Measurements from ENCODE around the gene XPOT. TPM values are rescaled to one million over a fixed set of nuclear protein-coding genes. Genes with fewer than 3 reads are reported as not detected.
"Not testable (repeated sequence)": the region's sequence is repeated elsewhere in the genome, so short reads cannot be mapped to it uniquely, and the experiment has no call there.

XPOT gene, protein sequence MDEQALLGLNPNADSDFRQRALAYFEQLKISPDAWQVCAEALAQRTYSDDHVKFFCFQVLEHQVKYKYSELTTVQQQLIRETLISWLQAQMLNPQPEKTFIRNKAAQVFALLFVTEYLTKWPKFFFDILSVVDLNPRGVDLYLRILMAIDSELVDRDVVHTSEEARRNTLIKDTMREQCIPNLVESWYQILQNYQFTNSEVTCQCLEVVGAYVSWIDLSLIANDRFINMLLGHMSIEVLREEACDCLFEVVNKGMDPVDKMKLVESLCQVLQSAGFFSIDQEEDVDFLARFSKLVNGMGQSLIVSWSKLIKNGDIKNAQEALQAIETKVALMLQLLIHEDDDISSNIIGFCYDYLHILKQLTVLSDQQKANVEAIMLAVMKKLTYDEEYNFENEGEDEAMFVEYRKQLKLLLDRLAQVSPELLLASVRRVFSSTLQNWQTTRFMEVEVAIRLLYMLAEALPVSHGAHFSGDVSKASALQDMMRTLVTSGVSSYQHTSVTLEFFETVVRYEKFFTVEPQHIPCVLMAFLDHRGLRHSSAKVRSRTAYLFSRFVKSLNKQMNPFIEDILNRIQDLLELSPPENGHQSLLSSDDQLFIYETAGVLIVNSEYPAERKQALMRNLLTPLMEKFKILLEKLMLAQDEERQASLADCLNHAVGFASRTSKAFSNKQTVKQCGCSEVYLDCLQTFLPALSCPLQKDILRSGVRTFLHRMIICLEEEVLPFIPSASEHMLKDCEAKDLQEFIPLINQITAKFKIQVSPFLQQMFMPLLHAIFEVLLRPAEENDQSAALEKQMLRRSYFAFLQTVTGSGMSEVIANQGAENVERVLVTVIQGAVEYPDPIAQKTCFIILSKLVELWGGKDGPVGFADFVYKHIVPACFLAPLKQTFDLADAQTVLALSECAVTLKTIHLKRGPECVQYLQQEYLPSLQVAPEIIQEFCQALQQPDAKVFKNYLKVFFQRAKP
- total RNA-seq (2021; ENCODE audit: unreplicated experiment) (155 TPM), Bru-seq, nascent RNA (percentile 94 among the genes with signal in this experiment), BruChase-seq, experiment 1, labeled RNA remaining after a 2-hour chase (percentile 94 among the genes with signal in this experiment), BruChase-seq, experiment 2, labeled RNA remaining after a 6-hour chase (percentile 97 among the genes with signal in this experiment)
- polyA plus RNA-seq (2012; ENCODE audit: insufficient read length), result 69.3 TPM
- long read RNA-seq, full-length matches to known transcripts, result 399 of 680 reads
- long read RNA-seq, partial matches to known transcripts, result 26 of 680 reads
- long read RNA-seq, other reads (novel, unspliced or antisense), result 255 of 680 reads

GRCh38 chr12:64403707-64404469, at the start of gene XPOT:
TSS of gene XPOT (plus strand) at chr12:64404392. CDS start at chr12:64410036, 5,644 bp downstream.
- intact Hi-C loops (cut with micrococcal nuclease; ENCODE audit: unreplicated experiment), result no loop called here
- Histone ChIP-seq H3K4me1 (ENCODE audit: control insufficient read depth, insufficient read depth, low read length) (peaks cover 7% of the 10 kb centered on the region; the same call in 1 of the 2 replicates), H3K36me3 (ENCODE audit: control insufficient read depth, insufficient read depth, low read length) (peaks cover 2% of the 10 kb centered on the region; the same call in 1 of the 2 replicates), H3K27ac (ENCODE audit: low read length) (peak within 1 kb of the TSS; percentile 98), H3K9me3 (ENCODE audit: control insufficient read depth, insufficient read depth, low read depth, low read length) (no peaks in the 10 kb centered on the region), H3K4me3 (ENCODE audit: low read depth in 2 of 2, low read length in 2 of 2) (peak within 1 kb of the TSS; percentile 89 to 97), H3K27me3 (ENCODE audit: control insufficient read depth, insufficient read depth, low read length) (no peaks in the 10 kb centered on the region)
- ATAC-seq, result peak; percentile 97
- BruUV-seq (replicated peaks), result TSS peak; percentile 98
- peak; percentile 82 for DNase-seq (ENCODE audit: low read depth, low spot score)
- ChIA-PET POLR2A (interaction anchor here (0.5 to 0.7 kb wide), 3 partner anchors 11 to 1755 kb away, joined by 3 to 12 read pairs (median 4); no protein-coding TSS in a partner anchor), CTCF (no interaction called here)
- in situ Hi-C loops (cut with HindIII; ENCODE audit: low pct_unique_long_range_greater_than_20kb, low sequenced_read_pairs), result no loop called here
- TF ChIP-seq TCF7L2 (IDR thresholded peaks at IDR 0.05; ENCODE audit: low read depth, low read length), result no peak
- TF ChIP-seq, protein P1, sequence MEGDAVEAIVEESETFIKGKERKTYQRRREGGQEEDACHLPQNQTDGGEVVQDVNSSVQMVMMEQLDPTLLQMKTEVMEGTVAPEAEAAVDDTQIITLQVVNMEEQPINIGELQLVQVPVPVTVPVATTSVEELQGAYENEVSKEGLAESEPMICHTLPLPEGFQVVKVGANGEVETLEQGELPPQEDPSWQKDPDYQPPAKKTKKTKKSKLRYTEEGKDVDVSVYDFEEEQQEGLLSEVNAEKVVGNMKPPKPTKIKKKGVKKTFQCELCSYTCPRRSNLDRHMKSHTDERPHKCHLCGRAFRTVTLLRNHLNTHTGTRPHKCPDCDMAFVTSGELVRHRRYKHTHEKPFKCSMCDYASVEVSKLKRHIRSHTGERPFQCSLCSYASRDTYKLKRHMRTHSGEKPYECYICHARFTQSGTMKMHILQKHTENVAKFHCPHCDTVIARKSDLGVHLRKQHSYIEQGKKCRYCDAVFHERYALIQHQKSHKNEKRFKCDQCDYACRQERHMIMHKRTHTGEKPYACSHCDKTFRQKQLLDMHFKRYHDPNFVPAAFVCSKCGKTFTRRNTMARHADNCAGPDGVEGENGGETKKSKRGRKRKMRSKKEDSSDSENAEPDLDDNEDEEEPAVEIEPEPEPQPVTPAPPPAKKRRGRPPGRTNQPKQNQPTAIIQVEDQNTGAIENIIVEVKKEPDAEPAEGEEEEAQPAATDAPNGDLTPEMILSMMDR (IDR thresholded peaks at IDR 0.05), result no peak
- TF ChIP-seq, protein P2, sequence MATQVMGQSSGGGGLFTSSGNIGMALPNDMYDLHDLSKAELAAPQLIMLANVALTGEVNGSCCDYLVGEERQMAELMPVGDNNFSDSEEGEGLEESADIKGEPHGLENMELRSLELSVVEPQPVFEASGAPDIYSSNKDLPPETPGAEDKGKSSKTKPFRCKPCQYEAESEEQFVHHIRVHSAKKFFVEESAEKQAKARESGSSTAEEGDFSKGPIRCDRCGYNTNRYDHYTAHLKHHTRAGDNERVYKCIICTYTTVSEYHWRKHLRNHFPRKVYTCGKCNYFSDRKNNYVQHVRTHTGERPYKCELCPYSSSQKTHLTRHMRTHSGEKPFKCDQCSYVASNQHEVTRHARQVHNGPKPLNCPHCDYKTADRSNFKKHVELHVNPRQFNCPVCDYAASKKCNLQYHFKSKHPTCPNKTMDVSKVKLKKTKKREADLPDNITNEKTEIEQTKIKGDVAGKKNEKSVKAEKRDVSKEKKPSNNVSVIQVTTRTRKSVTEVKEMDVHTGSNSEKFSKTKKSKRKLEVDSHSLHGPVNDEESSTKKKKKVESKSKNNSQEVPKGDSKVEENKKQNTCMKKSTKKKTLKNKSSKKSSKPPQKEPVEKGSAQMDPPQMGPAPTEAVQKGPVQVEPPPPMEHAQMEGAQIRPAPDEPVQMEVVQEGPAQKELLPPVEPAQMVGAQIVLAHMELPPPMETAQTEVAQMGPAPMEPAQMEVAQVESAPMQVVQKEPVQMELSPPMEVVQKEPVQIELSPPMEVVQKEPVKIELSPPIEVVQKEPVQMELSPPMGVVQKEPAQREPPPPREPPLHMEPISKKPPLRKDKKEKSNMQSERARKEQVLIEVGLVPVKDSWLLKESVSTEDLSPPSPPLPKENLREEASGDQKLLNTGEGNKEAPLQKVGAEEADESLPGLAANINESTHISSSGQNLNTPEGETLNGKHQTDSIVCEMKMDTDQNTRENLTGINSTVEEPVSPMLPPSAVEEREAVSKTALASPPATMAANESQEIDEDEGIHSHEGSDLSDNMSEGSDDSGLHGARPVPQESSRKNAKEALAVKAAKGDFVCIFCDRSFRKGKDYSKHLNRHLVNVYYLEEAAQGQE (IDR thresholded peaks at IDR 0.05; ENCODE audit: insufficient read depth in 1 of 2, low read depth in 2 of 2, low read length in 1 of 2), result 0 out of 4 replicates have a peak, but pooled peaks of 1 of the 2 experiments have one; percentile 28
- no peak for TF ChIP-seq SIN3A (IDR thresholded peaks at IDR 0.05; ENCODE audit: borderline replicate concordance, insufficient read depth, low read depth, low read length)
- peak; percentile 97 for TF ChIP-seq POLR2AphosphoS5 (IDR thresholded peaks at IDR 0.05; ENCODE audit: low read depth, low read length)

GRCh38 chr12:64356209-64356608, 48.0 kb upstream of the XPOT start:
- H3K27me3 ChIP-seq (ENCODE audit: control insufficient read depth, insufficient read depth, low read length); POLR2A ChIA-PET; ATAC-seq; H3K36me3 ChIP-seq (ENCODE audit: control insufficient read depth, insufficient read depth, low read length); H3K27ac ChIP-seq (ENCODE audit: low read length); H3K9me3 ChIP-seq (ENCODE audit: control insufficient read depth, insufficient read depth, low read depth, low read length); intact Hi-C loops (cut with micrococcal nuclease; ENCODE audit: unreplicated experiment); in situ Hi-C loops (cut with HindIII; ENCODE audit: low pct_unique_long_range_greater_than_20kb, low sequenced_read_pairs); H3K4me3 ChIP-seq (ENCODE audit: low read depth in 2 of 2, low read length in 2 of 2); CTCF ChIA-PET; BruUV-seq (replicated peaks); DNase-seq (ENCODE audit: low read depth, low spot score); H3K4me1 ChIP-seq (ENCODE audit: control insufficient read depth, insufficient read depth, low read length): not testable (repeated sequence)

- H3K36me3 ChIP-seq (ENCODE audit: control insufficient read depth, insufficient read depth, low read length); H3K9me3 ChIP-seq (ENCODE audit: control insufficient read depth, insufficient read depth, low read depth, low read length); POLR2A ChIA-PET; ATAC-seq; H3K27ac ChIP-seq (ENCODE audit: low read length); intact Hi-C loops (cut with micrococcal nuclease; ENCODE audit: unreplicated experiment); H3K27me3 ChIP-seq (ENCODE audit: control insufficient read depth, insufficient read depth, low read length); in situ Hi-C loops (cut with HindIII; ENCODE audit: low pct_unique_long_range_greater_than_20kb, low sequenced_read_pairs); BruUV-seq (replicated peaks); DNase-seq (ENCODE audit: low read depth, low spot score); CTCF ChIA-PET; H3K4me1 ChIP-seq (ENCODE audit: control insufficient read depth, insufficient read depth, low read length); H3K4me3 ChIP-seq (ENCODE audit: low read depth in 2 of 2, low read length in 2 of 2): not testable (repeated sequence)
Observed at GRCh38 chr12:64361173-64361572, 43.0 kb upstream of the XPOT start.
